ENCODE measurements around the gene INPP5J. TPM values are rescaled to one million over a fixed set of nuclear protein-coding genes. Genes with fewer than 3 reads are reported as not detected.
A peak's percentile ranks its signal among the peaks of the same experiment; 100 is the strongest.

The INPP5J gene
- total and polyA plus RNA-seq, 9 of the 15 experiments (the other 6 are each of a cell fraction or from before 2014, with no cell fraction given): 0.10 to 6.3 (median 4.8) TPM

DNA sequence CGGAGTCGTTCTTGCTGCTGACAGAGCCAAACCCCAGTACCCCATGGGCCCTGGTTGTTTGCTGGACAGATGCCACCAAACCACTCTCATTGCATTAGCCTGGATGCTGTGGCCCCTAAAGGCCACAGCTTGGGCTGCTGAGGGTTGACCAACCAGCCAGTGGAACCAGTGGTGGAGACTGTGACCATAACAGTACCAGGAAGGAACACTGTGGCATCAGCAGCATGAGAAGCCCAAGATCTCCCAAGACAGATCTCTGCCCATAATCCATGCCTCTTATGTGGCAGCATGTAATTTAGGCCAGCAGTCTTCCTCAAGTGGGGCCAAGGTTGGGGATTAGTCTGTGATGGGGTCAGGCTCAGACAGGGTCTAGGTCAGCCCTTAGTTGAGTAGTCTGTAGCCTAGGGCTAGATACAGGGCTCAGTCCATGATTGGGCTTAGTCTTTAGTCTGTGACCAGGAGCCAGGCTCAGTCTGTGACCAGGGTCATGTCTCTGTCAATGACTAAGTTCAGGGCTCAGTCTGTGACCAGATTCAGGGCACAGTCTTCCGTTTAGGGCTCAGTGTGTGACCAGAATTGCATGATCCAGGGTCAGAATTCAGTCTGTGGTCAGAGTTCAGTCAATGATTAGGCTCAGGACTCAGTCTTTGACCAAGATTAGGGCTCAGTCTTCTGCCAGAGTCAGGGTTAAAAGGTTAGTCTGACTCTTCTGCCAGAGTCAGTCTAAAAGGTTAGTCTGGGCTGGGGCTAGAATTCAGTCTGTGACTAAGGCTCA is 4.5 kb upstream of the INPP5J start:
- H3K4me3 ChIP-seq: no peak overlapping the region
- FAIRE-seq: peak; percentile 57
- no peak for DNase-seq (ENCODE audit: extremely low read depth in 1 of 4, low spot score in 3 of 4)
- H3K79me2 ChIP-seq (ENCODE audit: control insufficient read depth, insufficient read depth, low read length): no peaks in the 10 kb centered on the region
- TF ChIP-seq ZNF717 (CRISPR knock-in tag; IDR thresholded peaks at IDR 0.05) (no peak), HMBOX1 (IDR thresholded peaks at IDR 0.05) (0 out of 2 replicates have a peak, but pooled peaks have one; percentile 44)
- peak overlapping the region in 1 of 2 experiments; percentile 76; a peak in 1 of 4 replicates for H3K9ac ChIP-seq (ENCODE audit: insufficient read depth in 1 of 2, low read depth in 2 of 2, low read length in 2 of 2)
- H3K4me2 ChIP-seq (ENCODE audit: insufficient read depth, low read length): no peak overlapping the region
- CTCF ChIA-PET (ENCODE audit: low intra/inter-chr PET ratio): no interaction called here
- peak overlapping the region; percentile 55; the same call in 1 of the 2 replicates for H2AFZ ChIP-seq (ENCODE audit: low read depth, low read length)
- no TSS peak for BruUV-seq (replicated peaks)
- H4K20me1 ChIP-seq (replicated peaks; ENCODE audit: control insufficient read depth, insufficient read depth, low read length): no peaks in the 10 kb centered on the region
- H3K36me3 ChIP-seq (ENCODE audit: control insufficient read depth, insufficient read depth, low read length): no peaks in the 10 kb centered on the region
- H3K9me1 ChIP-seq (ENCODE audit: control insufficient read depth, insufficient read depth, low read length): no peaks in the 10 kb centered on the region
- no peak overlapping the region for H3K27ac ChIP-seq (ENCODE audit: extremely low read depth, low read depth, low read length)
- H3K4me1 ChIP-seq (replicated peaks in 1 of 2; ENCODE audit: control insufficient read depth in 2 of 2, insufficient read depth in 2 of 2, low read length in 2 of 2): peaks cover 26 to 29% of the 10 kb centered on the region in 2 experiments
- no peaks in the 10 kb centered on the region for H3K27me3 ChIP-seq (ENCODE audit: control insufficient read depth in 2 of 2, insufficient read depth in 2 of 2, low read length in 2 of 2)
- WGBS (ENCODE audit: insufficient coverage, low coverage, missing lambda C conversion rate): 43% methylated on average over 3 of the region's 3 CpGs
- in situ Hi-C loops (cut with MboI) (no loop called here), intact Hi-C loops (cut with micrococcal nuclease) (no loop called here)
- ATAC-seq: peak; percentile 12; the same call in 1 of the 3 replicates
- no peaks in the 10 kb centered on the region for H3K9me3 ChIP-seq (replicated peaks; ENCODE audit: control insufficient read depth, insufficient read depth, low read depth, low read length)
- POLR2A ChIA-PET: interaction anchor here (1.0 to 1.6 kb wide), 2 partner anchors 11 to 14 kb away, joined by 3 to 4 read pairs; partner anchors contain the start of gene SELENOM
